CD14-positive monocyte (primary cell): ENCODE data around the gene PTTG1IP. TPM values are rescaled to one million over a fixed set of nuclear protein-coding genes. Genes with fewer than 3 reads are reported as not detected.

Source experiments
- DNase-seq, 3 donors: peaks; one replicate each; pipeline ENCODE4 v3.0.0-alpha.2; 2011 to 2022
- H2AFZ ChIP-seq: 2 replicates; pipeline ENCODE4 v1.6.0; 2012; ENCODE audit warnings: mild to moderate bottlenecking, low read depth, low read length, inconsistent platforms; ENCODE audit not compliant: insufficient read depth, poor library complexity, severe bottlenecking
- H3K27ac ChIP-seq, 2 donors: 1 replicate in 1 of 2; 2 replicates in 1 of 2; pipeline ENCODE4 v1.5.1; 2012 to 2013; ENCODE audit warnings: low read length in 2 of 2, control low read depth in 1 of 2, inconsistent platforms in 1 of 2, low read depth in 1 of 2, mild to moderate bottlenecking in 1 of 2
- H3K27me3 ChIP-seq, 2 donors: one replicate each; pipeline versions ENCODE4 v1.6.0 to v1.6.1; 2011 to 2013; ENCODE audit warnings: low read length in 2 of 2; ENCODE audit not compliant: control insufficient read depth in 2 of 2, insufficient read depth in 2 of 2
- H3K36me3 ChIP-seq, 2 donors: replicated peaks in 1 of 2; 1 replicate in 1 of 2; 2 replicates in 1 of 2; pipeline versions ENCODE4 v1.5.1 to v1.6.1; 2012 to 2013; ENCODE audit warnings: low read length in 2 of 2, control low read depth in 1 of 2, inconsistent platforms in 1 of 2, mild to moderate bottlenecking in 1 of 2; ENCODE audit not compliant: insufficient read depth in 2 of 2, control insufficient read depth in 1 of 2
- H3K4me1 ChIP-seq, 2 donors: 1 replicate in 1 of 2; 2 replicates in 1 of 2; pipeline versions ENCODE4 v1.5.1 to v1.6.1; 2012 to 2013; ENCODE audit warnings: low read length in 2 of 2, control low read depth in 1 of 2, inconsistent platforms in 1 of 2, mild to moderate bottlenecking in 1 of 2, moderate library complexity in 1 of 2; ENCODE audit not compliant: insufficient read depth in 2 of 2, control insufficient read depth in 1 of 2
- H3K4me2 ChIP-seq: replicated peaks from 2 replicates; pipeline ENCODE3; 2012; ENCODE audit warnings: low read length, moderate library complexity, mild to moderate bottlenecking; ENCODE audit not compliant: poor library complexity, severe bottlenecking; ENCODE audit errors: extremely low read depth
- H3K4me3 ChIP-seq, 3 experiments: fragments of 200-600 bp in 1 of 3; sonication (generic) in 1 of 3; replicated peaks in 1 of 3; 1 replicate in 2 of 3; 2 replicates in 1 of 3; pipeline ENCODE4 v1.5.1; 2011 to 2013; ENCODE audit warnings: low read length in 3 of 3, mild to moderate bottlenecking in 3 of 3, control low read depth in 2 of 3, low read depth in 2 of 3, inconsistent platforms in 1 of 3, moderate library complexity in 1 of 3
- H3K79me2 ChIP-seq: 2 replicates; pipeline ENCODE4 v1.6.0; 2012; ENCODE audit warnings: mild to moderate bottlenecking, control low read depth, inconsistent platforms, low read length, moderate library complexity; ENCODE audit not compliant: insufficient read depth
- H3K9ac ChIP-seq: 2 replicates; pipeline ENCODE4 v1.6.0; 2017; ENCODE audit warnings: low read length, mild to moderate bottlenecking; ENCODE audit not compliant: insufficient read depth, poor library complexity, severe bottlenecking
- H3K9me3 ChIP-seq, 2 donors: replicated peaks in 1 of 2; 1 replicate in 1 of 2; 2 replicates in 1 of 2; pipeline versions ENCODE4 v1.5.1 to v1.6.1; 2012 to 2013; ENCODE audit warnings: low read length in 2 of 2, control low read depth in 1 of 2; ENCODE audit not compliant: control insufficient read depth in 1 of 2, insufficient read depth in 1 of 2
- H4K20me1 ChIP-seq: 2 replicates; pipeline ENCODE4 v1.6.0; 2012; ENCODE audit warnings: mild to moderate bottlenecking, low read length, control low read depth, moderate library complexity; ENCODE audit not compliant: insufficient read depth
- H3K27ac Mint-ChIP-seq, 7 donors: one replicate each; pipeline ENCODE4 v1.8.0; 2020; ENCODE audit warnings: mild to moderate bottlenecking in 7 of 7, mixed read lengths in 7 of 7, moderate library complexity in 6 of 7, inconsistent platforms in 2 of 7
- H3K27me3 Mint-ChIP-seq, 3 donors: one replicate each; pipeline ENCODE4 v1.8.0; 2021 to 2022; ENCODE audit warnings: low read depth in 3 of 3, mild to moderate bottlenecking in 3 of 3, mixed read lengths in 3 of 3, moderate library complexity in 3 of 3, inconsistent platforms in 1 of 3
- H3K36me3 Mint-ChIP-seq, 2 donors: one replicate each; pipeline ENCODE4 v1.8.0; 2020; ENCODE audit warnings: mixed read lengths in 2 of 2, inconsistent platforms in 1 of 2, mild to moderate bottlenecking in 1 of 2
- H3K4me1 Mint-ChIP-seq: one replicate; pipeline ENCODE4 v1.8.0; 2020; ENCODE audit warnings: mild to moderate bottlenecking, mixed read lengths
- H3K4me3 Mint-ChIP-seq, 2 donors: one replicate each; pipeline ENCODE4 v1.8.0; 2020; ENCODE audit warnings: mild to moderate bottlenecking in 2 of 2, mixed read lengths in 2 of 2, moderate library complexity in 1 of 2
- H3K9me3 Mint-ChIP-seq, 7 donors: one replicate each; pipeline ENCODE4 v1.8.0; 2020 to 2022; ENCODE audit warnings: mixed read lengths in 7 of 7, mild to moderate bottlenecking in 6 of 7, moderate library complexity in 6 of 7, inconsistent platforms in 2 of 7
- CTCF ChIP-seq: fragments of 200-600 bp; IDR thresholded peaks from one replicate; pipeline ENCODE4 v1.8.0; 2022; ENCODE audit warnings: antibody characterized with exemption, mild to moderate bottlenecking
- WGBS: methylation state at CpG from one replicate; pipeline ENCODE4 v1.1.5; 2013; ENCODE audit warnings: missing lambda C conversion rate; ENCODE audit not compliant: insufficient coverage; 5-methylcytosine and 5-hydroxymethylcytosine counted together
- intact Hi-C, 2 donors: fragments of 100-400 bp; cut with micrococcal nuclease; formaldehyde crosslinking; loops; one replicate each; pipeline versions ENCODE4 v1.15.0 to v1.15.1; 2023
- polyA plus RNA-seq, 3 donors: library from polyadenylated mRNA; depleted of rRNA in 1 of 3; unstranded in 2 of 3; stranded (reverse) in 1 of 3; fragments of 300-500 nt in 2 of 3; fragments of >200 nt in 1 of 3; fragmentation: Illumina TruSeq in 2 of 3; gene quantifications; 1 replicate in 2 of 3; 2 replicates in 1 of 3; pipeline ENCODE4 v1.2.3, GENCODE V29; 2012 to 2021

PTTG1IP gene
- polyA plus RNA-seq, 3 donors = 118 to 238 (median 206) TPM

- WGBS = 95% methylated on average over 9 of the region's 19 CpGs
These were observed 3.4 kb downstream of the PTTG1IP start for GRCh38 chr21:44869781-44870747.

More at GRCh38 chr21:44869781-44870747, 3.4 kb downstream of the PTTG1IP start:
- Mint-ChIP-seq H3K27me3 (no peaks in the 10 kb centered on the region), H3K4me3 (peak overlapping the region; percentile 13 to 78), H3K27ac (peak overlapping the region in 6 of 7 donors; percentile 52 to 84 (median 70)), H3K4me1 (peaks cover 77% of the 10 kb centered on the region), H3K9me3 (peaks cover 0 to 3% (median 0%) of the 10 kb centered on the region in 7 donors), H3K36me3 (peaks cover 25 to 27% of the 10 kb centered on the region in 2 donors)
- Histone ChIP-seq H4K20me1 (peaks cover 81% of the 10 kb centered on the region), H3K4me3 (peak overlapping the region in 1 of 3 experiments; percentile 92), H3K79me2 (peaks cover 89% of the 10 kb centered on the region), H3K4me2 (peak overlapping the region; percentile 92), H3K9me3 (no peaks in the 10 kb centered on the region), H3K27me3 (no peaks in the 10 kb centered on the region), H3K27ac (peak overlapping the region in 1 of 2 donors; percentile 92), H3K36me3 (peaks cover 0 to 17% of the 10 kb centered on the region in 2 donors), H3K4me1 (peaks cover 82 to 90% of the 10 kb centered on the region in 2 donors), H3K9ac (no peak overlapping the region), H2AFZ (no peak overlapping the region)
- peak in 2 of 3 donors; percentile 45 to 69 for DNase-seq
- intact Hi-C loops = loop anchor here in 1 of 2 donors (5.0 kb wide), 3 partner anchors 37 to 68 kb away; partner anchors contain the start of genes SUMO3 and UBE2G2
- no peak for TF ChIP-seq CTCF
